HCT116 (cell line): ENCODE data around the gene KLRF2. TPM values are rescaled to one million over a fixed set of nuclear protein-coding genes. Genes with fewer than 3 reads are reported as not detected.

Experiments used
- ATAC-seq: fragments of 200-7000 bp; cut with Tn5 transposase; 2 replicates; pipeline ENCODE4 v1.9.1; 2020; ENCODE audit warnings: mild to moderate bottlenecking, moderate library complexity
- BruUV-seq: library from RNA; stranded (reverse); fragments of 400-500 nt; replicated peaks from 2 replicates; lab custom pipeline; 2021; lab: Mats Ljungman, UMichigan
- CTCF ChIA-PET: fragments of 300-600 bp; sonication (Branson Sonifier 250); formaldehyde crosslinking; loops from one replicate; lab custom pipeline; 2021; ENCODE audit warnings: antibody characterized with exemption; lab: Charles Lee
- POLR2A ChIA-PET: fragments of 300-600, 350-600 bp; sonication (Branson Sonifier 250); formaldehyde crosslinking; loops from one replicate; lab custom pipeline; 2021; ENCODE audit warnings: antibody characterized with exemption; lab: Charles Lee
- RAD21 ChIA-PET, 2 experiments: fragments of 300-600 bp; sonication (Branson Sonifier 250); formaldehyde crosslinking; loops; one replicate each; lab custom pipeline; 2023; ENCODE audit warnings: low total read pairs in 2 of 2; ENCODE audit not compliant: uncharacterized antibody in 2 of 2, unreplicated experiment in 2 of 2, low non-redundant PET in 1 of 2; lab: Charles Lee
- DNase-seq: peaks from one replicate; pipeline ENCODE4 v3.0.0-alpha.2; 2010; ENCODE audit warnings: low read depth, low spot score
- H2AFZ ChIP-seq: fragments of 200-600 bp; shearing (Covaris generic), sonication (generic); 2 replicates; pipeline ENCODE4 v1.6.1; 2017; ENCODE audit warnings: low read depth, mixed run types, mixed read lengths, antibody characterized with exemption, low read length; ENCODE audit not compliant: poor library complexity, severe bottlenecking
- H3K27ac ChIP-seq: 2 replicates; pipeline ENCODE4 v1.5.1; 2012; ENCODE audit warnings: low read depth, low read length
- H3K27me3 ChIP-seq: fragments of 200-600 bp; sonication (generic); 2 replicates; pipeline ENCODE4 v1.6.1; 2016; ENCODE audit warnings: mixed run types, low read length, mixed read lengths; ENCODE audit not compliant: insufficient read depth
- H3K36me3 ChIP-seq, 2 experiments: fragments of 200-500 bp in 1 of 2; fragments of 200-600 bp in 1 of 2; sonication (Bioruptor generic) in 1 of 2; sonication (generic) in 1 of 2; 2 replicates each; pipeline versions ENCODE4 v1.5.1 to v1.6.1; 2014 to 2016; ENCODE audit warnings: low read length in 2 of 2, inconsistent platforms in 1 of 2, mixed read lengths in 1 of 2, mixed run types in 1 of 2; ENCODE audit not compliant: insufficient read depth in 2 of 2, control insufficient read depth in 1 of 2
- H3K4me1 ChIP-seq, 2 experiments: fragments of 200-600 bp in 1 of 2; sonication (generic) in 1 of 2; 2 replicates each; pipeline versions ENCODE4 v1.5.1 to v1.6.1; 2012 to 2017; ENCODE audit warnings: low read length in 2 of 2, inconsistent platforms in 1 of 2, mild to moderate bottlenecking in 1 of 2, mixed read lengths in 1 of 2, mixed run types in 1 of 2, moderate library complexity in 1 of 2; ENCODE audit not compliant: insufficient read depth in 2 of 2, control insufficient read depth in 1 of 2
- H3K4me2 ChIP-seq: fragments of 200-600 bp; sonication (generic); 2 replicates; pipeline ENCODE4 v1.6.1; 2017; ENCODE audit warnings: mixed run types, low read length, mixed read lengths
- H3K4me3 ChIP-seq, 2 experiments: fragments of 200-600 bp in 1 of 2; sonication (generic) in 1 of 2; replicated peaks in 1 of 2; 2 replicates each; pipeline ENCODE4 v1.5.1; 2011 to 2016; ENCODE audit warnings: low read length in 2 of 2, control low read depth in 1 of 2, low read depth in 1 of 2, mild to moderate bottlenecking in 1 of 2, mixed read lengths in 1 of 2, mixed run types in 1 of 2
- H3K79me2 ChIP-seq: fragments of 200-600 bp; sonication (generic); 2 replicates; pipeline ENCODE4 v1.6.1; 2017; ENCODE audit warnings: mild to moderate bottlenecking, mixed run types, low read length, moderate library complexity, mixed read lengths; ENCODE audit not compliant: insufficient read depth
- H3K9ac ChIP-seq: fragments of 200-600 bp; sonication (generic); 2 replicates; pipeline ENCODE4 v1.6.1; 2016; ENCODE audit warnings: low read length, mixed read lengths
- H3K9me2 ChIP-seq: fragments of 200-600 bp; sonication (generic), shearing (Covaris generic); 2 replicates; pipeline ENCODE4 v1.6.1; 2017; ENCODE audit warnings: mixed run types, mild to moderate bottlenecking, moderate library complexity; ENCODE audit not compliant: insufficient read depth
- H3K9me3 ChIP-seq, 2 experiments: fragments of 200-500 bp in 1 of 2; fragments of 200-600 bp in 1 of 2; sonication (Bioruptor generic) in 1 of 2; sonication (generic) in 1 of 2; 2 replicates each; pipeline ENCODE4 v1.6.1; 2014 to 2017; ENCODE audit warnings: low read length in 2 of 2, mixed read lengths in 2 of 2, inconsistent platforms in 1 of 2, low read depth in 1 of 2, mild to moderate bottlenecking in 1 of 2, mixed run types in 1 of 2, moderate library complexity in 1 of 2; ENCODE audit not compliant: control insufficient read depth in 1 of 2, insufficient read depth in 1 of 2
- H4K20me1 ChIP-seq: fragments of 200-600 bp; sonication (generic), shearing (Covaris generic); 2 replicates; pipeline ENCODE4 v1.6.1; 2017; ENCODE audit warnings: mixed run types, mild to moderate bottlenecking, moderate library complexity; ENCODE audit not compliant: insufficient read depth
- CBX3 ChIP-seq: IDR thresholded peaks from 2 replicates; pipeline ENCODE4 v1.6.1; 2012; ENCODE audit warnings: low read depth
- EGR1 ChIP-seq: IDR thresholded peaks from 2 replicates; pipeline ENCODE4 v1.6.1; 2012; ENCODE audit warnings: low read depth
- ELF1 ChIP-seq: IDR thresholded peaks from 2 replicates; pipeline ENCODE4 v1.6.1; 2012; ENCODE audit warnings: low read depth, borderline replicate concordance
- FOSL1 ChIP-seq: IDR thresholded peaks from 2 replicates; pipeline ENCODE4 v1.6.1; 2012; ENCODE audit warnings: low read depth
- JUND ChIP-seq: IDR thresholded peaks from 2 replicates; pipeline ENCODE4 v1.6.1; 2012
- POLR2AphosphoS5 ChIP-seq: IDR thresholded peaks from 2 replicates; pipeline ENCODE4 v1.6.1; 2011; ENCODE audit warnings: mild to moderate bottlenecking, low read depth, low read length, moderate library complexity
- SIN3A ChIP-seq: IDR thresholded peaks from 2 replicates; pipeline ENCODE4 v1.6.1; 2012; ENCODE audit warnings: low read depth
- SP1 ChIP-seq: IDR thresholded peaks from 2 replicates; pipeline ENCODE4 v1.6.1; 2012; ENCODE audit warnings: low read depth
- YY1 ChIP-seq: IDR thresholded peaks from 2 replicates; pipeline ENCODE4 v1.6.1; 2011; ENCODE audit warnings: low read length, low read depth, moderate library complexity, mild to moderate bottlenecking; ENCODE audit not compliant: insufficient replicate concordance; ENCODE audit errors: extremely low read depth
- ZFX ChIP-seq: fragments of 450-650 bp; IDR thresholded peaks from 2 replicates; pipeline ENCODE4 v1.6.1; 2017
- intact Hi-C: fragments of 100-400 bp; cut with micrococcal nuclease; formaldehyde crosslinking; loops from 2 replicates; pipeline ENCODE4 v1.10.0; 2022
- total RNA-seq: library from RNA; stranded (reverse); gene quantifications from one replicate; pipeline ENCODE4 v1.2.1, GENCODE V29; 2021; ENCODE audit not compliant: unreplicated experiment
- TF ChIP-seq, protein P1 (sequence below): IDR thresholded peaks from 2 replicates; pipeline ENCODE4 v1.6.1; 2012
- TF ChIP-seq, protein P2 (sequence below): IDR thresholded peaks from 2 replicates; pipeline ENCODE4 v1.6.1; 2012
- TF ChIP-seq, protein P3 (sequence below): IDR thresholded peaks from 2 replicates; pipeline ENCODE4 v1.6.1; 2011; ENCODE audit warnings: mild to moderate bottlenecking, low read length, moderate library complexity; ENCODE audit not compliant: insufficient replicate concordance; ENCODE audit errors: extremely low read depth
- TF ChIP-seq, protein P4 (sequence below): IDR thresholded peaks from 2 replicates; pipeline ENCODE4 v1.6.1; 2012; ENCODE audit warnings: low read depth

KLRF2 gene
- total RNA-seq, 1 experiment from 2014 or later, result not detected

- no peak overlapping the region for H3K4me3 ChIP-seq
- POLR2A ChIA-PET, result no interaction called here
- no peak overlapping the region for H2AFZ ChIP-seq
These were observed 10.9 kb upstream of the KLRF2 start for GRCh38 chr12:9870286-9870866.

DNA sequence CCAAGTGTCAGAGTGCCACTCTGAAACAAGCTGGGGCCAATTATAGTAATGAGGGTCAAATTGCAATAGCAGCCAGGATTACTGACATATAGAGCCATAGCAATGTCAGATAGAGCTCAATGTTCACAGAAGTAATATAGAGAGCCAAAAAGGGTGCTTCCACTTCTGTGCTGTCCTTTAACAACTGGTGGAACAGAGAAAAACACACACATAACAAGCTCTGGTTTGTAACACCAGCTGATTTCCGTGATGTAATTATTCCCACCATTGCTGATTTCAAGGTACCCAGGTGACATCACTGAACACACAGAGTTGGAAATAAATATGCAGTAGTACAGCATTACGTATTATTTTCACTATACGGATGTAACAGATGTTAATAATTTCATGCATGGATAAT lies 9.1 kb upstream of the KLRF2 start:
- ATAC-seq, result no peak
- Histone ChIP-seq H3K4me1 (no peaks in the 10 kb centered on the region), H3K36me3 (no peaks in the 10 kb centered on the region), H3K9ac (no peak overlapping the region), H3K9me2 (no peaks in the 10 kb centered on the region), H3K27ac (no peak overlapping the region), H4K20me1 (no peaks in the 10 kb centered on the region; the same call in 1 of the 2 replicates), H3K4me3 (no peak overlapping the region), H3K27me3 (peaks cover 37% of the 10 kb centered on the region), H3K4me2 (no peak overlapping the region), H2AFZ (no peak overlapping the region), H3K79me2 (no peaks in the 10 kb centered on the region), H3K9me3 (no peaks in the 10 kb centered on the region)
- intact Hi-C loops, result no loop called here
- RAD21 ChIA-PET, result no interaction called here
- BruUV-seq, result no TSS peak
- no peak for DNase-seq
- CTCF ChIA-PET, result no interaction called here
- POLR2A ChIA-PET, result no interaction called here
- TF ChIP-seq, protein P1, sequence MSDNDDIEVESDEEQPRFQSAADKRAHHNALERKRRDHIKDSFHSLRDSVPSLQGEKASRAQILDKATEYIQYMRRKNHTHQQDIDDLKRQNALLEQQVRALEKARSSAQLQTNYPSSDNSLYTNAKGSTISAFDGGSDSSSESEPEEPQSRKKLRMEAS, result no peak
- TF ChIP-seq JUND (no peak), FOSL1 (no peak), YY1 (no peak), CBX3 (no peak), SP1 (no peak), ELF1 (no peak), SIN3A (no peak), POLR2AphosphoS5 (no peak), EGR1 (no peak), ZFX (no peak)
- TF ChIP-seq, protein P2, sequence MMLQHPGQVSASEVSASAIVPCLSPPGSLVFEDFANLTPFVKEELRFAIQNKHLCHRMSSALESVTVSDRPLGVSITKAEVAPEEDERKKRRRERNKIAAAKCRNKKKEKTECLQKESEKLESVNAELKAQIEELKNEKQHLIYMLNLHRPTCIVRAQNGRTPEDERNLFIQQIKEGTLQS, result no peak
- TF ChIP-seq, protein P3, sequence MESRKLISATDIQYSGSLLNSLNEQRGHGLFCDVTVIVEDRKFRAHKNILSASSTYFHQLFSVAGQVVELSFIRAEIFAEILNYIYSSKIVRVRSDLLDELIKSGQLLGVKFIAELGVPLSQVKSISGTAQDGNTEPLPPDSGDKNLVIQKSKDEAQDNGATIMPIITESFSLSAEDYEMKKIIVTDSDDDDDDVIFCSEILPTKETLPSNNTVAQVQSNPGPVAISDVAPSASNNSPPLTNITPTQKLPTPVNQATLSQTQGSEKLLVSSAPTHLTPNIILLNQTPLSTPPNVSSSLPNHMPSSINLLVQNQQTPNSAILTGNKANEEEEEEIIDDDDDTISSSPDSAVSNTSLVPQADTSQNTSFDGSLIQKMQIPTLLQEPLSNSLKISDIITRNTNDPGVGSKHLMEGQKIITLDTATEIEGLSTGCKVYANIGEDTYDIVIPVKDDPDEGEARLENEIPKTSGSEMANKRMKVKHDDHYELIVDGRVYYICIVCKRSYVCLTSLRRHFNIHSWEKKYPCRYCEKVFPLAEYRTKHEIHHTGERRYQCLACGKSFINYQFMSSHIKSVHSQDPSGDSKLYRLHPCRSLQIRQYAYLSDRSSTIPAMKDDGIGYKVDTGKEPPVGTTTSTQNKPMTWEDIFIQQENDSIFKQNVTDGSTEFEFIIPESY, result no peak

More at GRCh38 chr12:9870286-9870866, 10.9 kb upstream of the KLRF2 start:
- H4K20me1 ChIP-seq, result no peaks in the 10 kb centered on the region; the same call in 1 of the 2 replicates
- no peaks in the 10 kb centered on the region for H3K9me2 ChIP-seq
- no peak overlapping the region for H3K4me2 ChIP-seq
- CTCF ChIA-PET, result no interaction called here
- no peaks in the 10 kb centered on the region for H3K36me3 ChIP-seq
- no peak overlapping the region for H3K9ac ChIP-seq
- RAD21 ChIA-PET, result no interaction called here
- no peaks in the 10 kb centered on the region for H3K9me3 ChIP-seq
- no peak overlapping the region for H3K27ac ChIP-seq
- DNase-seq (no peak), ATAC-seq (no peak)
- no TSS peak for BruUV-seq
- no peaks in the 10 kb centered on the region for H3K4me1 ChIP-seq
- intact Hi-C loops, result no loop called here
- H3K27me3 ChIP-seq, result peaks cover 45% of the 10 kb centered on the region
- no peaks in the 10 kb centered on the region for H3K79me2 ChIP-seq
- TF ChIP-seq, protein P4, sequence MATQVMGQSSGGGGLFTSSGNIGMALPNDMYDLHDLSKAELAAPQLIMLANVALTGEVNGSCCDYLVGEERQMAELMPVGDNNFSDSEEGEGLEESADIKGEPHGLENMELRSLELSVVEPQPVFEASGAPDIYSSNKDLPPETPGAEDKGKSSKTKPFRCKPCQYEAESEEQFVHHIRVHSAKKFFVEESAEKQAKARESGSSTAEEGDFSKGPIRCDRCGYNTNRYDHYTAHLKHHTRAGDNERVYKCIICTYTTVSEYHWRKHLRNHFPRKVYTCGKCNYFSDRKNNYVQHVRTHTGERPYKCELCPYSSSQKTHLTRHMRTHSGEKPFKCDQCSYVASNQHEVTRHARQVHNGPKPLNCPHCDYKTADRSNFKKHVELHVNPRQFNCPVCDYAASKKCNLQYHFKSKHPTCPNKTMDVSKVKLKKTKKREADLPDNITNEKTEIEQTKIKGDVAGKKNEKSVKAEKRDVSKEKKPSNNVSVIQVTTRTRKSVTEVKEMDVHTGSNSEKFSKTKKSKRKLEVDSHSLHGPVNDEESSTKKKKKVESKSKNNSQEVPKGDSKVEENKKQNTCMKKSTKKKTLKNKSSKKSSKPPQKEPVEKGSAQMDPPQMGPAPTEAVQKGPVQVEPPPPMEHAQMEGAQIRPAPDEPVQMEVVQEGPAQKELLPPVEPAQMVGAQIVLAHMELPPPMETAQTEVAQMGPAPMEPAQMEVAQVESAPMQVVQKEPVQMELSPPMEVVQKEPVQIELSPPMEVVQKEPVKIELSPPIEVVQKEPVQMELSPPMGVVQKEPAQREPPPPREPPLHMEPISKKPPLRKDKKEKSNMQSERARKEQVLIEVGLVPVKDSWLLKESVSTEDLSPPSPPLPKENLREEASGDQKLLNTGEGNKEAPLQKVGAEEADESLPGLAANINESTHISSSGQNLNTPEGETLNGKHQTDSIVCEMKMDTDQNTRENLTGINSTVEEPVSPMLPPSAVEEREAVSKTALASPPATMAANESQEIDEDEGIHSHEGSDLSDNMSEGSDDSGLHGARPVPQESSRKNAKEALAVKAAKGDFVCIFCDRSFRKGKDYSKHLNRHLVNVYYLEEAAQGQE, result no peak
